ENCODE results near the gene GOLGA6C. TPM values are rescaled to one million over a fixed set of nuclear protein-coding genes. Genes with fewer than 3 reads are reported as not detected.

GOLGA6C gene
- total and polyA plus RNA-seq, 9 donors: not detected

GRCh38 chr15:75211436-75212199 lies 46.5 kb upstream of the GOLGA6C start:
- Histone ChIP-seq H3K27me3 (no peaks in the 10 kb centered on the region), H3K36me3 (no peaks in the 10 kb centered on the region), H3K27ac (no peak overlapping the region), H3K4me1 (ENCODE audit: insufficient read depth) (peaks cover 2% of the 10 kb centered on the region), H3K4me3 (no peak overlapping the region), H3K9me3 (no peaks in the 10 kb centered on the region)
- no peak for TF ChIP-seq EP300 (IDR thresholded peaks at IDR 0.05)
- no peak for TF ChIP-seq POLR2A (IDR thresholded peaks at IDR 0.05)
- TF ChIP-seq CTCF (IDR thresholded peaks at IDR 0.05): no peak
- WGBS, 3 donors: 55 to 58% (median 56%) methylated on average over 9 of the region's 9 CpGs
- DNase-seq: no peak
- intact Hi-C loops (cut with DNase I): no loop called here

GRCh38 chr15:75212200-75212858 lies 45.8 kb upstream of the GOLGA6C start:
- no peaks in the 10 kb centered on the region for H3K9me3 ChIP-seq
- H3K4me3 ChIP-seq: no peak overlapping the region
- no peaks in the 10 kb centered on the region for H3K36me3 ChIP-seq
- TF ChIP-seq POLR2A (IDR thresholded peaks at IDR 0.05) (no peak), CTCF (IDR thresholded peaks at IDR 0.05) (no peak), EP300 (IDR thresholded peaks at IDR 0.05) (no peak)
- no peaks in the 10 kb centered on the region for H3K27me3 ChIP-seq
- no peak for DNase-seq
- H3K27ac ChIP-seq: no peak overlapping the region
- intact Hi-C loops (cut with DNase I): no loop called here
- 74 to 87% (median 77%) methylated on average over 7 of the region's 7 CpGs for WGBS, 3 donors
- peaks cover 2% of the 10 kb centered on the region for H3K4me1 ChIP-seq (ENCODE audit: insufficient read depth)

GRCh38 chr15:75213212-75213767 lies 44.8 kb upstream of the GOLGA6C start:
- Histone ChIP-seq H3K9me3 (no peaks in the 10 kb centered on the region), H3K36me3 (no peaks in the 10 kb centered on the region), H3K27ac (no peak overlapping the region), H3K27me3 (no peaks in the 10 kb centered on the region), H3K4me1 (ENCODE audit: insufficient read depth) (peaks cover 2% of the 10 kb centered on the region), H3K4me3 (no peak overlapping the region)
- intact Hi-C loops (cut with DNase I): no loop called here
- no peak for TF ChIP-seq CTCF (IDR thresholded peaks at IDR 0.05)
- TF ChIP-seq EP300 (IDR thresholded peaks at IDR 0.05): no peak
- no peak for TF ChIP-seq POLR2A (IDR thresholded peaks at IDR 0.05)
- no peak for DNase-seq
- WGBS, 3 donors: 76 to 79% (median 79%) methylated on average over 12 of the region's 12 CpGs

GRCh38 chr15:75213768-75214221 lies 44.3 kb upstream of the GOLGA6C start:
- H3K27me3 ChIP-seq: no peaks in the 10 kb centered on the region
- no peak overlapping the region for H3K4me3 ChIP-seq
- DNase-seq: no peak
- intact Hi-C loops (cut with DNase I): no loop called here
- H3K36me3 ChIP-seq: no peaks in the 10 kb centered on the region
- TF ChIP-seq CTCF (IDR thresholded peaks at IDR 0.05): no peak
- TF ChIP-seq EP300 (IDR thresholded peaks at IDR 0.05): no peak
- TF ChIP-seq POLR2A (IDR thresholded peaks at IDR 0.05): no peak
- 65 to 73% (median 72%) methylated on average over 8 to 9 of the region's 9 CpGs for WGBS, 3 donors
- H3K9me3 ChIP-seq: no peaks in the 10 kb centered on the region
- no peak overlapping the region for H3K27ac ChIP-seq
- H3K4me1 ChIP-seq (ENCODE audit: insufficient read depth): no peaks in the 10 kb centered on the region

Measured in ovary (tissue), 9 donors.